Mesenchymal stem cell (in vitro differentiated cells and primary cell): Measurements from ENCODE around the gene TTC32.

Experiments used
- DNase-seq: peaks from one replicate; pipeline ENCODE4 v3.0.0-alpha.2; 2013
- H2AFZ ChIP-seq: one replicate; pipeline ENCODE4 v1.6.1; 2013; ENCODE audit warnings: low read depth, mild to moderate bottlenecking, control low read depth, inconsistent platforms, low read length, moderate library complexity
- H2AK5ac ChIP-seq: 2 replicates; pipeline ENCODE4 v1.6.1; 2013; ENCODE audit warnings: low read length, moderate library complexity, mild to moderate bottlenecking, inconsistent platforms; ENCODE audit not compliant: severe bottlenecking
- H2BK120ac ChIP-seq: one replicate; pipeline ENCODE4 v1.6.1; 2013; ENCODE audit warnings: low read depth, mild to moderate bottlenecking, inconsistent platforms, low read length, moderate library complexity
- H2BK12ac ChIP-seq, 2 experiments: one replicate each; pipeline ENCODE4 v1.6.1; 2013; ENCODE audit warnings: inconsistent platforms in 2 of 2, low read length in 2 of 2, mild to moderate bottlenecking in 2 of 2, moderate library complexity in 2 of 2, control low read depth in 1 of 2
- H2BK15ac ChIP-seq: one replicate; pipeline ENCODE4 v1.6.1; 2013; ENCODE audit warnings: mild to moderate bottlenecking, low read depth, inconsistent platforms; ENCODE audit not compliant: poor library complexity, severe bottlenecking
- H2BK5ac ChIP-seq: 2 replicates; pipeline ENCODE4 v1.6.1; 2013; ENCODE audit warnings: low read depth, mild to moderate bottlenecking, low read length, control low read depth, inconsistent platforms; ENCODE audit not compliant: poor library complexity, severe bottlenecking
- H3K14ac ChIP-seq, 2 experiments: one replicate each; pipeline ENCODE4 v1.6.1; 2013; ENCODE audit warnings: inconsistent platforms in 2 of 2, low read length in 2 of 2, control low read depth in 1 of 2, mild to moderate bottlenecking in 1 of 2, moderate library complexity in 1 of 2
- H3K18ac ChIP-seq, 2 experiments: one replicate each; pipeline ENCODE4 v1.6.1; 2013; ENCODE audit warnings: inconsistent platforms in 2 of 2, low read length in 2 of 2, control low read depth in 1 of 2, low read depth in 1 of 2, mild to moderate bottlenecking in 1 of 2
- H3K23ac ChIP-seq, 2 experiments: one replicate each; pipeline ENCODE4 v1.6.1; 2013; ENCODE audit warnings: inconsistent platforms in 2 of 2, low read length in 2 of 2, mild to moderate bottlenecking in 2 of 2, moderate library complexity in 2 of 2, control low read depth in 1 of 2
- H3K27ac ChIP-seq: 2 replicates; pipeline ENCODE4 v1.5.1; 2013; ENCODE audit warnings: mild to moderate bottlenecking, moderate library complexity, low read length, control low read depth, inconsistent platforms; ENCODE audit not compliant: poor library complexity, severe bottlenecking
- H3K27me3 ChIP-seq, 2 experiments: 2 replicates each; pipeline versions ENCODE4 v1.6.1 to v1.7.0; 2013; ENCODE audit warnings: low read length in 2 of 2, mild to moderate bottlenecking in 2 of 2, moderate library complexity in 2 of 2, control low read depth in 1 of 2, inconsistent platforms in 1 of 2; ENCODE audit not compliant: control insufficient read depth in 1 of 2, insufficient read depth in 1 of 2
- H3K36me3 ChIP-seq, 2 experiments: 2 replicates each; pipeline versions ENCODE4 v1.6.1 to v1.7.0; 2013; ENCODE audit warnings: low read length in 2 of 2, control low read depth in 1 of 2, inconsistent platforms in 1 of 2, low read depth in 1 of 2, mild to moderate bottlenecking in 1 of 2; ENCODE audit not compliant: insufficient read depth in 2 of 2, control insufficient read depth in 1 of 2
- H3K4ac ChIP-seq, 2 experiments: one replicate each; pipeline ENCODE4 v1.6.1; 2013; ENCODE audit warnings: inconsistent platforms in 2 of 2, low read length in 2 of 2, mild to moderate bottlenecking in 2 of 2, moderate library complexity in 2 of 2, control low read depth in 1 of 2, low read depth in 1 of 2
- H3K4me1 ChIP-seq: 2 replicates; pipeline ENCODE4 v1.6.1; 2013; ENCODE audit warnings: low read depth, low read length, control low read depth; ENCODE audit not compliant: control insufficient read depth, insufficient read depth
- H3K4me2 ChIP-seq: 2 replicates; pipeline ENCODE4 v1.6.1; 2013; ENCODE audit warnings: low read length, mild to moderate bottlenecking, inconsistent platforms; ENCODE audit not compliant: poor library complexity, severe bottlenecking
- H3K4me3 ChIP-seq, 2 experiments: 2 replicates each; pipeline versions ENCODE4 v1.5.1 to v1.7.0; 2013; ENCODE audit warnings: low read length in 2 of 2, mild to moderate bottlenecking in 2 of 2, control low read depth in 1 of 2, low read depth in 1 of 2; ENCODE audit not compliant: insufficient read depth in 1 of 2
- H3K79me1 ChIP-seq: replicated peaks from 2 replicates; pipeline ENCODE4 v1.6.1; 2013; ENCODE audit warnings: mild to moderate bottlenecking, control low read depth, low read length, inconsistent platforms; ENCODE audit not compliant: poor library complexity, severe bottlenecking
- H3K9ac ChIP-seq: 2 replicates; pipeline ENCODE4 v1.7.0; 2013; ENCODE audit warnings: mild to moderate bottlenecking, low read length, moderate library complexity
- H3K9me3 ChIP-seq: 2 replicates; pipeline ENCODE4 v1.7.0; 2013; ENCODE audit warnings: mild to moderate bottlenecking, low read length; ENCODE audit not compliant: control insufficient read depth
- H4K8ac ChIP-seq: one replicate; pipeline ENCODE4 v1.6.1; 2013; ENCODE audit warnings: inconsistent platforms, mild to moderate bottlenecking, low read length, moderate library complexity
- H4K91ac ChIP-seq: one replicate; pipeline ENCODE4 v1.6.1; 2013; ENCODE audit warnings: mild to moderate bottlenecking, low read length, inconsistent platforms
- WGBS: methylation state at CpG from one replicate; pipeline ENCODE4 v1.1.7; 2013; ENCODE audit warnings: mixed read lengths; 5-methylcytosine and 5-hydroxymethylcytosine counted together

TTC32 gene

GRCh38 chr2:19878268-19879046 lies 23.3 kb downstream of the TTC32 start:
- no peak overlapping the region for H2AFZ ChIP-seq
- H3K4me2 ChIP-seq, result no peak overlapping the region
- no peak overlapping the region for H2BK15ac ChIP-seq
- H3K36me3 ChIP-seq, result peaks cover 0 to 5% of the 10 kb centered on the region in 2 experiments
- no peaks in the 10 kb centered on the region for H3K9me3 ChIP-seq
- no peaks in the 10 kb centered on the region for H3K27me3 ChIP-seq
- H3K4me3 ChIP-seq, result no peak overlapping the region
- H3K4me1 ChIP-seq, result no peaks in the 10 kb centered on the region
- no peak for DNase-seq
- H3K4ac ChIP-seq, result no peak overlapping the region
- H4K8ac ChIP-seq, result no peak overlapping the region
- H3K14ac ChIP-seq, result no peak overlapping the region
- H3K23ac ChIP-seq, result no peak overlapping the region
- no peak overlapping the region for H2BK120ac ChIP-seq
- no peak overlapping the region for H3K9ac ChIP-seq
- 82% methylated on average over 12 of the region's 12 CpGs for WGBS
- H2AK5ac ChIP-seq, result no peak overlapping the region
- no peak overlapping the region for H3K18ac ChIP-seq
- no peak overlapping the region for H4K91ac ChIP-seq
- no peak overlapping the region for H2BK12ac ChIP-seq
- no peak overlapping the region for H2BK5ac ChIP-seq
- no peaks in the 10 kb centered on the region for H3K79me1 ChIP-seq
- no peak overlapping the region for H3K27ac ChIP-seq

- Histone ChIP-seq H3K9me3 (no peaks in the 10 kb centered on the region), H3K27ac (no peak overlapping the region), H3K4me3 (no peak overlapping the region), H4K8ac (no peak overlapping the region), H3K79me1 (no peaks in the 10 kb centered on the region), H3K4me2 (no peak overlapping the region), H4K91ac (no peak overlapping the region), H3K27me3 (no peaks in the 10 kb centered on the region), H2BK120ac (no peak overlapping the region), H2AFZ (no peak overlapping the region), H3K23ac (no peak overlapping the region), H3K36me3 (peaks cover 3 to 5% of the 10 kb centered on the region in 2 experiments), H3K14ac (no peak overlapping the region), H3K18ac (no peak overlapping the region), H3K4ac (no peak overlapping the region), H3K9ac (no peak overlapping the region), H2AK5ac (no peak overlapping the region), H2BK15ac (no peak overlapping the region), H3K4me1 (no peaks in the 10 kb centered on the region), H2BK5ac (no peak overlapping the region), H2BK12ac (no peak overlapping the region)
- 90% methylated on average over 4 of the region's 4 CpGs for WGBS
- no peak for DNase-seq
Measured at GRCh38 chr2:19876751-19877150, 25.0 kb downstream of the TTC32 start.

GRCh38 chr2:19875280-19875679 lies 26.5 kb downstream of the TTC32 start:
- H2AK5ac ChIP-seq, result no peak overlapping the region
- 100% methylated on average over 1 of the region's 1 CpG for WGBS
- H2BK15ac ChIP-seq, result no peak overlapping the region

GRCh38 chr2:19874726-19875125 lies 27.1 kb downstream of the TTC32 start:
- Histone ChIP-seq H2BK120ac (no peak overlapping the region), H2BK15ac (no peak overlapping the region), H4K8ac (no peak overlapping the region), H3K23ac (no peak overlapping the region), H4K91ac (no peak overlapping the region), H3K27ac (no peak overlapping the region), H3K79me1 (no peaks in the 10 kb centered on the region), H3K4me3 (no peak overlapping the region), H3K9ac (no peak overlapping the region), H3K9me3 (no peaks in the 10 kb centered on the region), H3K4me2 (no peak overlapping the region), H3K14ac (no peak overlapping the region), H2AFZ (no peak overlapping the region), H2AK5ac (no peak overlapping the region), H2BK12ac (no peak overlapping the region), H3K4ac (no peak overlapping the region), H2BK5ac (no peak overlapping the region), H3K27me3 (no peaks in the 10 kb centered on the region), H3K4me1 (peaks cover 2% of the 10 kb centered on the region), H3K18ac (no peak overlapping the region), H3K36me3 (peaks cover 3 to 5% of the 10 kb centered on the region in 2 experiments)
- DNase-seq, result no peak
- 95% methylated on average over 3 of the region's 3 CpGs for WGBS

More at GRCh38 chr2:19875280-19875679, 26.5 kb downstream of the TTC32 start:
- H2BK12ac ChIP-seq, result no peak overlapping the region
- H4K91ac ChIP-seq, result no peak overlapping the region
- no peak overlapping the region for H2BK120ac ChIP-seq
- no peaks in the 10 kb centered on the region for H3K9me3 ChIP-seq
- H3K4ac ChIP-seq, result no peak overlapping the region
- H3K23ac ChIP-seq, result no peak overlapping the region
- peaks cover 3 to 5% of the 10 kb centered on the region in 2 experiments for H3K36me3 ChIP-seq
- no peak overlapping the region for H3K27ac ChIP-seq
- no peaks in the 10 kb centered on the region for H3K27me3 ChIP-seq
- no peak overlapping the region for H2AFZ ChIP-seq
- DNase-seq, result no peak
- no peaks in the 10 kb centered on the region for H3K79me1 ChIP-seq
- H2BK5ac ChIP-seq, result no peak overlapping the region
- H3K4me1 ChIP-seq, result no peaks in the 10 kb centered on the region
- H4K8ac ChIP-seq, result no peak overlapping the region
- H3K9ac ChIP-seq, result no peak overlapping the region
- no peak overlapping the region for H3K18ac ChIP-seq
- H3K4me2 ChIP-seq, result no peak overlapping the region
- no peak overlapping the region for H3K4me3 ChIP-seq
- H3K14ac ChIP-seq, result no peak overlapping the region
